HepG2 (cell line): ENCODE results near the gene PDE6C. TPM values are rescaled to one million over a fixed set of nuclear protein-coding genes. Genes with fewer than 3 reads are reported as not detected.

Source experiments
- FIP1L1 ChIP-seq: fragments of 200-400 bp; formaldehyde crosslinking; IDR thresholded peaks from 2 replicates; pipeline ENCODE4 v1.6.1; 2018; ENCODE audit warnings: low read depth, mild to moderate bottlenecking, low read length, moderate library complexity, borderline replicate concordance; ENCODE audit not compliant: insufficient read depth
- MYNN ChIP-seq: sonication (generic); formaldehyde crosslinking; IDR thresholded peaks from 2 replicates; pipeline ENCODE4 v1.4.0; 2020; ENCODE audit warnings: mild to moderate bottlenecking, low read depth, missing genetic modification reagents
- NR2F1 ChIP-seq, 2 experiments: fragments of 450-650 bp in 1 of 2; formaldehyde crosslinking in 1 of 2; IDR thresholded peaks; 2 replicates each; pipeline versions ENCODE4 v1.5.0 to v1.6.1; 2016 to 2020; ENCODE audit warnings: mild to moderate bottlenecking in 1 of 2, missing compliant biosample characterization in 1 of 2, missing genetic modification reagents in 1 of 2, moderate library complexity in 1 of 2
- PHF5A ChIP-seq: IDR thresholded peaks from one replicate; pipeline ENCODE4 v1.6.1; 2018; ENCODE audit warnings: low read depth, missing genetic modification reagents; ENCODE audit not compliant: unreplicated experiment
- PITX1 ChIP-seq: sonication (generic); formaldehyde crosslinking; IDR thresholded peaks from 2 replicates; pipeline ENCODE4 v1.5.1; 2020; ENCODE audit warnings: mild to moderate bottlenecking, missing genetic modification reagents
- SAP130 ChIP-seq: IDR thresholded peaks from 2 replicates; pipeline ENCODE4 v1.6.1; 2016; ENCODE audit warnings: low read depth
- SETDB1 ChIP-seq: sonication (generic); formaldehyde crosslinking; IDR thresholded peaks from 2 replicates; pipeline ENCODE4 v1.5.1; 2020; ENCODE audit warnings: missing genetic modification reagents, mild to moderate bottlenecking, borderline replicate concordance
- ZNF225 ChIP-seq: sonication (generic); formaldehyde crosslinking; IDR thresholded peaks from 2 replicates; pipeline ENCODE4 v1.4.0; 2020; ENCODE audit warnings: mild to moderate bottlenecking, missing genetic modification reagents
- ZNF253 ChIP-seq: sonication (generic); formaldehyde crosslinking; IDR thresholded peaks from 2 replicates; pipeline ENCODE4 v1.8.0; 2022; ENCODE audit warnings: mild to moderate bottlenecking, missing genetic modification reagents, borderline replicate concordance
- ZNF44 ChIP-seq: sonication (generic); formaldehyde crosslinking; IDR thresholded peaks from 2 replicates; pipeline ENCODE4 v1.5.1; 2020; ENCODE audit warnings: mild to moderate bottlenecking, missing genetic modification reagents
- ZNF501 ChIP-seq: sonication (generic); formaldehyde crosslinking; IDR thresholded peaks from 2 replicates; pipeline ENCODE4 v1.5.1; 2020; ENCODE audit warnings: mild to moderate bottlenecking, moderate library complexity, missing genetic modification reagents
- ZNF674 ChIP-seq: sonication (generic); formaldehyde crosslinking; IDR thresholded peaks from 2 replicates; pipeline ENCODE4 v1.5.0; 2020; ENCODE audit warnings: low read depth, mild to moderate bottlenecking, missing genetic modification reagents
- ZNF777 ChIP-seq: sonication (generic); formaldehyde crosslinking; IDR thresholded peaks from 2 replicates; pipeline ENCODE4 v1.4.0; 2020; ENCODE audit warnings: missing genetic modification reagents
- ZNF781 ChIP-seq: sonication (generic); formaldehyde crosslinking; IDR thresholded peaks from 2 replicates; pipeline ENCODE4 v1.5.1; 2020; ENCODE audit warnings: borderline replicate concordance, mild to moderate bottlenecking, missing genetic modification reagents; ENCODE audit errors: not compliant biosample characterization
- ZNF841 ChIP-seq: sonication (generic); formaldehyde crosslinking; IDR thresholded peaks from 2 replicates; pipeline ENCODE4 v1.8.1; 2023; ENCODE audit warnings: missing genetic modification reagents, borderline replicate concordance
- polyA plus RNA-seq, 8 experiments: library from polyadenylated mRNA; depleted of rRNA in 3 of 8; stranded (reverse) in 7 of 8; unstranded in 1 of 8; fragments of >200 nt; fragmentation: Illumina TruSeq in 4 of 8; extraction: Trizol in 4 of 8; gene quantifications; 2 replicates each; pipeline versions ENCODE4 v1.2.1 to v1.2.3, GENCODE V29; 2011 to 2016; ENCODE audit warnings: low read depth in 4 of 8, missing spikeins in 1 of 8, mixed read lengths in 1 of 8; ENCODE audit not compliant: insufficient read depth in 1 of 8
- total RNA-seq, 5 experiments: library from RNA; depleted of rRNA; stranded (reverse); fragments of >200 nt; fragmentation: Illumina TruSeq; extraction: Trizol; gene quantifications; 2 replicates each; pipeline ENCODE4 v1.2.3, GENCODE V29; 2016; ENCODE audit warnings: low read depth in 1 of 5
- TF ChIP-seq, protein P1 (sequence below): sonication (generic); formaldehyde crosslinking; IDR thresholded peaks from 2 replicates; pipeline ENCODE4 v1.9.0; 2021; ENCODE audit warnings: missing genetic modification reagents, borderline replicate concordance
- TF ChIP-seq, protein P2 (sequence below): sonication (generic); formaldehyde crosslinking; IDR thresholded peaks from 2 replicates; pipeline ENCODE4 v1.5.0; 2020; ENCODE audit warnings: mild to moderate bottlenecking, missing genetic modification reagents, moderate library complexity
- TF ChIP-seq, protein P3 (sequence below): sonication (generic); formaldehyde crosslinking; IDR thresholded peaks from 2 replicates; pipeline ENCODE4 v1.9.0; 2021; ENCODE audit warnings: missing genetic modification reagents, mild to moderate bottlenecking, borderline replicate concordance
- TF ChIP-seq, protein P4 (sequence below): sonication (generic); formaldehyde crosslinking; conservative IDR thresholded peaks from 2 replicates; pipeline ENCODE4 v1.8.0; 2022; ENCODE audit warnings: missing genetic modification reagents

PDE6C gene
- total and polyA plus RNA-seq, 2 of the 13 experiments (the other 11 are each of a cell fraction or from before 2014, with no cell fraction given): 0.64 TPM; not detected in 1

DNA sequence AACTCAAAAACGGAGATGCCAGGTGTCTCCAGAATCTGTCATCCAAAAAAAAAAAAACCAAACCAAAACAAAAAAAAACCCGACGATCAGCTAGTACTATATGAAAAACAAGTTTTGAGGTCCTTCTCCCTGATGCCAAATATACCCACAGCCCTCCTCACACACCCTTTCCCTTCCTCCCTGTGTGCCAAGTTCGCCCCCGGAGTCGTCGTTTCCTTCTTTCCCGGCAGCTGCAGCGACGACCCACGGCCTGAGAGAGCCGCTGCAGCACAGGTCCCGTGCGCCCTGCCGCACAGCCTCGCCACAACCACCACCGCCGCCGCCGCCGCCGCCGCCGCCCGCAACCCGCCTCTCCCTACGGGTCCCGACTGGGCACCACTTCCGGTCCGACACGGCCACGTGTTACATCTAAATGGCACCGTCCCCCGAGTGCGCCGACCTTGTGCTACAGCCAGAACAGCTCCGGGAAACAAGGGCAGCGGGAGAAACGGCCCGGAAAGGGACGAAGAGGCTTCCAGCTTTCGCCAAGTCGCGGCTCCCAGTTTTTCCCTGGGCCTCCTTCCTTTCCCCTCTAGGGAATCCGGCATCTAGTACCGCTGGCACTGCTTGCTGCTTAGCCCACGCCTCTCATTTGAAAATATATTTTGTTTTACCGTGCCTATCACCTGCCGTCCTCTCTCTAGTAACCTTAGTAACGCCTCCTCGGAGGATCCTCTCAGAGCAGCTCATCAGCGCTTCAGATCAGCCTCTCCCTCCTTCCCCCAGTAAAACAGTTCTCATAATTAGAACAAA lies 90.1 kb downstream of the PDE6C start, which contains the start of gene FRA10AC1 (continued):
- TF ChIP-seq, protein P1, sequence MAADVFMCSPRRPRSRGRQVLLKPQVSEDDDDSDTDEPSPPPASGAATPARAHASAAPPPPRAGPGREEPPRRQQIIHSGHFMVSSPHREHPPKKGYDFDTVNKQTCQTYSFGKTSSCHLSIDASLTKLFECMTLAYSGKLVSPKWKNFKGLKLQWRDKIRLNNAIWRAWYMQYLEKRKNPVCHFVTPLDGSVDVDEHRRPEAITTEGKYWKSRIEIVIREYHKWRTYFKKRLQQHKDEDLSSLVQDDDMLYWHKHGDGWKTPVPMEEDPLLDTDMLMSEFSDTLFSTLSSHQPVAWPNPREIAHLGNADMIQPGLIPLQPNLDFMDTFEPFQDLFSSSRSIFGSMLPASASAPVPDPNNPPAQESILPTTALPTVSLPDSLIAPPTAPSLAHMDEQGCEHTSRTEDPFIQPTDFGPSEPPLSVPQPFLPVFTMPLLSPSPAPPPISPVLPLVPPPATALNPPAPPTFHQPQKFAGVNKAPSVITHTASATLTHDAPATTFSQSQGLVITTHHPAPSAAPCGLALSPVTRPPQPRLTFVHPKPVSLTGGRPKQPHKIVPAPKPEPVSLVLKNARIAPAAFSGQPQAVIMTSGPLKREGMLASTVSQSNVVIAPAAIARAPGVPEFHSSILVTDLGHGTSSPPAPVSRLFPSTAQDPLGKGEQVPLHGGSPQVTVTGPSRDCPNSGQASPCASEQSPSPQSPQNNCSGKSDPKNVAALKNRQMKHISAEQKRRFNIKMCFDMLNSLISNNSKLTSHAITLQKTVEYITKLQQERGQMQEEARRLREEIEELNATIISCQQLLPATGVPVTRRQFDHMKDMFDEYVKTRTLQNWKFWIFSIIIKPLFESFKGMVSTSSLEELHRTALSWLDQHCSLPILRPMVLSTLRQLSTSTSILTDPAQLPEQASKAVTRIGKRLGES (CRISPR knock-in tag): no peak
- TF ChIP-seq ZNF44 (CRISPR knock-in tag) (peak; percentile 78; the same call in 1 of the 2 replicates), MYNN (no peak), NR2F1 (CRISPR knock-in tag; IDR thresholded peaks at IDR 0.05) (peak; percentile 61 to 70), SAP130 (CRISPR knock-in tag) (peak; percentile 94), ZNF841 (CRISPR knock-in tag) (no peak; the same call in 1 of the 2 replicates), FIP1L1 (peak; percentile 83; the same call in 1 of the 2 replicates), PITX1 (CRISPR knock-in tag) (peak; percentile 68; the same call in 1 of the 2 replicates), PHF5A (CRISPR knock-in tag) (peak; percentile 89), ZNF501 (CRISPR knock-in tag) (peak; percentile 90), SETDB1 (no peak), ZNF777 (CRISPR knock-in tag) (peak; percentile 67), ZNF253 (CRISPR knock-in tag) (no peak), ZNF674 (CRISPR knock-in tag) (no peak), ZNF225 (CRISPR knock-in tag) (peak; percentile 95), ZNF781 (CRISPR knock-in tag) (peak; percentile 32)
- TF ChIP-seq, protein P2, sequence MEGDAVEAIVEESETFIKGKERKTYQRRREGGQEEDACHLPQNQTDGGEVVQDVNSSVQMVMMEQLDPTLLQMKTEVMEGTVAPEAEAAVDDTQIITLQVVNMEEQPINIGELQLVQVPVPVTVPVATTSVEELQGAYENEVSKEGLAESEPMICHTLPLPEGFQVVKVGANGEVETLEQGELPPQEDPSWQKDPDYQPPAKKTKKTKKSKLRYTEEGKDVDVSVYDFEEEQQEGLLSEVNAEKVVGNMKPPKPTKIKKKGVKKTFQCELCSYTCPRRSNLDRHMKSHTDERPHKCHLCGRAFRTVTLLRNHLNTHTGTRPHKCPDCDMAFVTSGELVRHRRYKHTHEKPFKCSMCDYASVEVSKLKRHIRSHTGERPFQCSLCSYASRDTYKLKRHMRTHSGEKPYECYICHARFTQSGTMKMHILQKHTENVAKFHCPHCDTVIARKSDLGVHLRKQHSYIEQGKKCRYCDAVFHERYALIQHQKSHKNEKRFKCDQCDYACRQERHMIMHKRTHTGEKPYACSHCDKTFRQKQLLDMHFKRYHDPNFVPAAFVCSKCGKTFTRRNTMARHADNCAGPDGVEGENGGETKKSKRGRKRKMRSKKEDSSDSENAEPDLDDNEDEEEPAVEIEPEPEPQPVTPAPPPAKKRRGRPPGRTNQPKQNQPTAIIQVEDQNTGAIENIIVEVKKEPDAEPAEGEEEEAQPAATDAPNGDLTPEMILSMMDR (CRISPR knock-in tag): peak; percentile 72
- TF ChIP-seq, protein P3, sequence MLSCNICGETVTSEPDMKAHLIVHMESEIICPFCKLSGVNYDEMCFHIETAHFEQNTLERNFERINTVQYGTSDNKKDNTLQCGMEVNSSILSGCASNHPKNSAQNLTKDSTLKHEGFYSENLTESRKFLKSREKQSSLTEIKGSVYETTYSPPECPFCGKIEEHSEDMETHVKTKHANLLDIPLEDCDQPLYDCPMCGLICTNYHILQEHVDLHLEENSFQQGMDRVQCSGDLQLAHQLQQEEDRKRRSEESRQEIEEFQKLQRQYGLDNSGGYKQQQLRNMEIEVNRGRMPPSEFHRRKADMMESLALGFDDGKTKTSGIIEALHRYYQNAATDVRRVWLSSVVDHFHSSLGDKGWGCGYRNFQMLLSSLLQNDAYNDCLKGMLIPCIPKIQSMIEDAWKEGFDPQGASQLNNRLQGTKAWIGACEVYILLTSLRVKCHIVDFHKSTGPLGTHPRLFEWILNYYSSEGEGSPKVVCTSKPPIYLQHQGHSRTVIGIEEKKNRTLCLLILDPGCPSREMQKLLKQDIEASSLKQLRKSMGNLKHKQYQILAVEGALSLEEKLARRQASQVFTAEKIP (CRISPR knock-in tag): no peak
- TF ChIP-seq, protein P4, sequence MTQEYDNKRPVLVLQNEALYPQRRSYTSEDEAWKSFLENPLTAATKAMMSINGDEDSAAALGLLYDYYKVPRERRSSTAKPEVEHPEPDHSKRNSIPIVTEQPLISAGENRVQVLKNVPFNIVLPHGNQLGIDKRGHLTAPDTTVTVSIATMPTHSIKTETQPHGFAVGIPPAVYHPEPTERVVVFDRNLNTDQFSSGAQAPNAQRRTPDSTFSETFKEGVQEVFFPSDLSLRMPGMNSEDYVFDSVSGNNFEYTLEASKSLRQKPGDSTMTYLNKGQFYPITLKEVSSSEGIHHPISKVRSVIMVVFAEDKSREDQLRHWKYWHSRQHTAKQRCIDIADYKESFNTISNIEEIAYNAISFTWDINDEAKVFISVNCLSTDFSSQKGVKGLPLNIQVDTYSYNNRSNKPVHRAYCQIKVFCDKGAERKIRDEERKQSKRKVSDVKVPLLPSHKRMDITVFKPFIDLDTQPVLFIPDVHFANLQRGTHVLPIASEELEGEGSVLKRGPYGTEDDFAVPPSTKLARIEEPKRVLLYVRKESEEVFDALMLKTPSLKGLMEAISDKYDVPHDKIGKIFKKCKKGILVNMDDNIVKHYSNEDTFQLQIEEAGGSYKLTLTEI (CRISPR knock-in tag): no peak
